Measurements from ENCODE around the gene PVALB.

PVALB gene, protein sequence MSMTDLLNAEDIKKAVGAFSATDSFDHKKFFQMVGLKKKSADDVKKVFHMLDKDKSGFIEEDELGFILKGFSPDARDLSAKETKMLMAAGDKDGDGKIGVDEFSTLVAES
- total RNA-seq, result 0.16 to 1.3 (median 0.59) reads per million in 18 experiments

DNA sequence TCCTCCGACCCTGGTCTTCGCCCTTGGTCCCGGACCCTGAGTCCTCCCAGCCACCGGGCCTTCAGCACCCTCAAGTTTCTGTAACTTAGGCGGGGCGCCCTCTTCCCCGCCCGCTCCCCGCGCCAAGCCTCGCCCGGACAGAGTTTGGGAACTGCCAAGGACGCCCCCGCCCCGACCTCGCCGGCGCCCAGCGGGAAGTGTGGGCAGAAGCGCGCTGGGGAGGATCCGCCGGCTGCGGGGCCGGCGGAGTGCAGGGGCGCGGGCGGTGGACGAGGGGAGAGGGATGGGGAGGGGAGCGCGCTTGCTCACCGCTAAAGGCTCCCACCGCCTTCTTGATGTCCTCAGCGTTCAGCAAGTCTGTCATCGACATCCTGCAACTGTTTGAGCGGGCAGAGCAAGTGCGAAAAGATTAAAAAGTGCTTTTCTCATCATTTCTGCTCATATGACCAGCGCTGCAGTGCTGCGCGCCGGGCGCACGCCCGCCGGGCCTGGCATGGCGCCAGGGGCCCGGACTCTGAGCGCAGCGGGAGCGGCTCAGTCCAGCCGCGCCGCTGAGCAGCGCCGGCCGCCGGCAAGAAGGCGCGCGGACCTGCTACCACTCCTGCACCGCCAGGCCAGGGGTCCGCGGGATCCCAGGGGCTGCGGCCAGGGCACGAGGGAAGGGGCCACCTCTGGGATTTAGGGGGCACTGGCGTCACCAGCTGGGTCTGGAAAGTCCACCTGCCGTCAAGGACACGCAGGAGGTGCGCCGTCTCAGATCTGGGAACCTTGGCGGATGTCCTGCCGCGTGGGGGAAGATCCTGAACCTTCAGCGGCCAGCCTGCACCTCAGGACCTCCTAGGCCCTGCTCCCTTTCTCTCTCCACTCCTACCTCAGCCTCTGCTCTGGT lies at the start of gene PVALB:
TSS of gene PVALB (minus strand) at position 400 of the 889 bp plus-strand sequence. CDS start at position 370, 30 bp downstream.
- peak; percentile 67 to 73 for DNase-seq

DNA sequence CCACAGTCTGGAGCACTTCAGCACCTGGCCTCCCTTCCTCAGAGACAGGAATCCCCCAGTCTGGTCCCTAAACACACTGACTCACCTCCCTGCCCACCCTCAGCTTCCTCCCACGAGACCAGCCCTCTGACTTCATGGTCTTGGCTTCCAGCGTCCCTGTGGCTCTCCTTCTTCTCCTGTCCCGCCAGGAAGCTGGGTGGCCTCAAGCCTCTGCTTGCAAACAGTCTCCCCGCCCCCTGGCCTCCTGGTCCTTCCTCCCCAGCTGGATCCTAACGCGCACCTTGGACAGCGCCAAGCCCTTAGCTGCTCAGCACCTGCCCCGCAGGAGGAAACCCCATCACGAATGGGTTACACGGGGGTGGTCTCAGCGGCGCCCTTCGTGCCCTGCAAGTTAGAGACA lies 48.5 kb upstream of the PVALB start:
- peak in 1 of 2 donors; percentile 17 for DNase-seq

- DNase-seq, result peak in 1 of 2 donors; percentile 33
Observed at GRCh38 chr22:36864454-36865215, 47.8 kb upstream of the PVALB start.

GRCh38 chr22:36863979-36864378 lies 47.1 kb upstream of the PVALB start:
- peak in 1 of 2 donors; percentile 19 for DNase-seq

- DNase-seq, result no peak
Observed at GRCh38 chr22:36863281-36863680, 46.4 kb upstream of the PVALB start.

GRCh38 chr22:36862251-36863242 lies 45.7 kb upstream of the PVALB start:
- DNase-seq, result peak; percentile 53 to 78

- peak; percentile 95 to 97 for DNase-seq
Observed at GRCh38 chr22:36860821-36861659, 44.2 kb upstream of the PVALB start, which contains the start of gene NCF4. Gene NCF4 (plus strand): TSS chr22:36861006. CDS start chr22:36861172, 166 bp downstream.

- no peak for DNase-seq
Observed at GRCh38 chr22:36860438-36860820, 43.6 kb upstream of the PVALB start.

GRCh38 chr22:36860017-36860416 lies 43.2 kb upstream of the PVALB start:
- no peak for DNase-seq

DNA sequence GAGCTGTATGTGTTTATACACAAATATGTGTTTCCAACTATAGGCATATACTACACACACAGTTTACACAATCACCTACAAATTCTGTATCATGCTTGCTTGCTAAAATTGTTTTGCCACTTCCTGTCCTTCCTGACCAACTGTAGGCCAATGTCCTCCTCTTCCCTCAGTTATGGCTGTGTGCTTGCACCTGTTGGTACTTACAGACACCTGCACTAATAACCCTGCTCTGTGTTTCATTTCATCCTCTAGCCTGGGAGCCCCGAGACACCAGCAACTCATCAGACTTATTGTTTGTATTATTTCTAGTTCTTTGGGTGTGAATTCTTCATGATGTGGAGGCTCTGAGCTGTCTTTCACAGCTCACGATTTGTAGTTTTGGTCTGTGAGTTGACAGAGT lies 42.1 kb upstream of the PVALB start:
- no peak for DNase-seq

DNA sequence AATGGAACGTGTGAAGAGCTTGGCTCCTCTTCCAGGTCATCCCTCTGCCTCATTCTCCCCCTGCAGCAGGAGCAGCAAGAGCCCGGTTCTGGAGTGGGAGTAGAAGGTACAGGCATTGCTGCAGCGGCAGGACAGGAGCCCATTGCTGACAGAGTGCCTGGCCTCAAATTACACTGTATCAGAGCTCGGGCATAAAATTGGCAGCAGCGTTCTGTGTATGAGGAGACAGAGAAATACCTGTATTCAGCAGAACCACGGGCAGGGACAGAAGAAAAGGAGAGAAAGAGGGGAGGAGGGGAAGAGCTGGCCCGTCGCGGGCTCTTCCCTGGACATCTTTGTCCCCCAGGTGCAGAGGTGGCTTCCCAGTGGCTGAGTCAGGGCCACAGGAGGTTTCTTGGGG lies 41.3 kb upstream of the PVALB start:
- no peak for DNase-seq

DNA sequence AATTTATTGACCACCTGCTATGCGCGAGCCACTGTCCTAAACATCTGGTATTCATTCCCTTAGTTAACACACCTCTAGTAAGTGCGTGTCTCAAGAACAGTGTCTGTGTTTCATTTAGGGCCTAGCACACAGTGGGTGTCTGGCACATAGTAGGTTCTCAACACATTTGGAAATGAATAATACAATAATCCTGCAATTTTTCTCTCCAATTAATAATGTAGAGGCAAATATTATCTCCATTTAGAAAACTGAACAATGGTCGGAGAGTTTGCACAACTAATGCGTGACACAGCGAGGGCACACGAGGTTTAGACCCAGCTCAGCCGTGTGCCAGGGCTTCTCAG lies 39.9 kb upstream of the PVALB start:
- DNase-seq, result no peak

GRCh38 chr22:36856121-36856791 lies 39.4 kb upstream of the PVALB start:
- peak; percentile 90 for DNase-seq

- DNase-seq, result no peak
Observed at GRCh38 chr22:36855478-36855877, 38.6 kb upstream of the PVALB start.

DNA sequence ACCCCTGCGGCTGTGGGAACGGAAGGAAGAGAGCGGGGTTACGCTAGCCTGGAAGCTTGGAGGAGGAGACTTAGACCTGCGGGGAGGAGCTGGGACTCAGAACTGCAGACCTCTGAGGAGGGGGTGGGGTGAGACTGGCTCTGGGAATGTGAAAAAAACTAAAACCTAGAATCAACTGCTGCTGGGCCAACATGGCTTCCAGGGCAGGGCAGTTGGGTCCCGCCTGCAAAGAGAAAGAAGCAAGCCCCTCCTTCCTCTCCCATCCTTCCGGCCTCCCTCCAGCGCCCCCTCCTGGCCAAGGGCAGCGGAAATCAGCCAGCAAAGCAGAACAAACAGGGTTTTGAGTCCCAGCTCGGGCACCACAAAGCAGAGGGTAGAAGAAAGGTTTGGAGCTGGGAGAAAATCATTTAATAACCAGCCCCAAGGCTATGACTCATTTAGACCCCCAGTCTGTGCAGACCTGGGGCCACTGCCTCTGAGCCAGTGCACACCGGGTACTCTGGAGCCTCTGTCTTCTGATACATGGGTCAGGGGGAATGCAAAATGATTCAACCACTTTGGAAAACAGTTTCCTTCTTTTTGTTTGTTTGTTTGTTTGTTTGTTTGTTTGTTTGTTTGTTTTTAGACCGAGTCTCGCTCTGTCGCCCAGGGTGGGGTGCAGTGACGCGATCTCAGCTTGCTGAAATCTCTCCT lies 36.7 kb upstream of the PVALB start:
- DNase-seq, result peak; percentile 88 to 93

- no peak for DNase-seq
Observed at GRCh38 chr22:36852056-36852973, 35.5 kb upstream of the PVALB start.

- DNase-seq, result no peak
Observed at GRCh38 chr22:36850682-36851081, 33.8 kb upstream of the PVALB start.

DNA sequence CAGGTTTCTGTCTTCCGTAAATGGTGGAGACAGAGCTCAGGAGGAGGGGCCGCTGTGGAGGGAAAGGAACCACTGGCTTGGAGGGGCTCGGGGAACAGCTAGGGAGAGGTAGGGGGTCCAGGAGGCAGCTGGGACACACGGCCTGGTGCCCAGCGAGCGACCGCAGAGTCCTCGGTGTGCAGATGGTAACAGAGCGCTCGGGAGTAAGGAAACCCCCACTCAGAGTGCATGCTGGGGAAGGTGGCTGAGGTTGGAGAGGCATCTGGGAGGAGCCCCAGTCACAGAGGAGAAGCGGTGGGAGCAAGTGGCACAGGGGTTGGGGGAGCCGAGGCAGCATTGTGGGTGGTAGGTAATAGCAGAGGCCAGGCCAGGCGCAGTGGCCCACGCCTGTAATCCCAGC lies 33.2 kb upstream of the PVALB start:
- DNase-seq, result no peak

GRCh38 chr22:36846949-36847348 lies 30.1 kb upstream of the PVALB start:
- no peak for DNase-seq
